ENCODE results near the gene LIPC.

GRCh38 chr15:58399739-58400138, 32.1 kb upstream of the LIPC start:
- TF ChIP-seq TARDBP (IDR thresholded peaks at IDR 0.05; ENCODE audit: borderline replicate concordance) (no peak), RFX5 (IDR thresholded peaks at IDR 0.05; ENCODE audit: low read depth, low read length) (no peak), ATF3 (IDR thresholded peaks at IDR 0.05; ENCODE audit: borderline replicate concordance, extremely low read depth, low read depth, low read length) (no peak), CBX3 (IDR thresholded peaks at IDR 0.05; ENCODE audit: borderline replicate concordance, low read depth) (no peak), ZBTB33 (IDR thresholded peaks at IDR 0.05) (no peak), TAF1 (IDR thresholded peaks at IDR 0.05; ENCODE audit: borderline replicate concordance, low read depth, low read length) (no peak), JUNB (IDR thresholded peaks at IDR 0.05) (no peak), ZNF687 (IDR thresholded peaks at IDR 0.05) (no peak), MAX (IDR thresholded peaks at IDR 0.05; ENCODE audit: low read depth, low read length) (no peak), RAD21 (IDR thresholded peaks at IDR 0.05; ENCODE audit: insufficient read depth, low read depth, low read length) (no peak), GATAD2B (conservative IDR thresholded peaks at IDR 0.05; ENCODE audit: low read depth) (no peak), CTCF (IDR thresholded peaks at IDR 0.05 in 2 of 3, conservative IDR thresholded peaks at IDR 0.05 in 1 of 3; ENCODE audit: control insufficient read depth in 2 of 3, extremely low read depth in 1 of 3, insufficient read depth in 1 of 3, low read depth in 3 of 3, low read length in 3 of 3) (no peak), SUZ12 (IDR thresholded peaks at IDR 0.05; ENCODE audit: unreplicated experiment) (no peak), ZBTB40 (IDR thresholded peaks at IDR 0.05; ENCODE audit: borderline replicate concordance) (no peak)

Data from GM12878 (cell line).